Tibial nerve (tissue), 3 donors: Measurements from ENCODE around the gene CAPN1.

Source experiments
- POLR2A ChIP-seq, 2 donors: fragments of 450-650 bp; IDR thresholded peaks; one replicate each; pipeline ENCODE4 v1.6.1; 2017; ENCODE audit warnings: antibody characterized with exemption in 2 of 2, mild to moderate bottlenecking in 2 of 2, moderate library complexity in 2 of 2
- TF ChIP-seq, protein P1 (sequence below), 5 experiments: fragments of 200-600 bp in 3 of 5; fragments of 450-650 bp in 2 of 5; sonication (generic) in 3 of 5; IDR thresholded peaks; one replicate each; pipeline ENCODE4 v1.5.1; 2016 to 2019; ENCODE audit warnings: antibody characterized with exemption in 5 of 5, mild to moderate bottlenecking in 3 of 5, moderate library complexity in 2 of 5

- TF ChIP-seq, protein P1, sequence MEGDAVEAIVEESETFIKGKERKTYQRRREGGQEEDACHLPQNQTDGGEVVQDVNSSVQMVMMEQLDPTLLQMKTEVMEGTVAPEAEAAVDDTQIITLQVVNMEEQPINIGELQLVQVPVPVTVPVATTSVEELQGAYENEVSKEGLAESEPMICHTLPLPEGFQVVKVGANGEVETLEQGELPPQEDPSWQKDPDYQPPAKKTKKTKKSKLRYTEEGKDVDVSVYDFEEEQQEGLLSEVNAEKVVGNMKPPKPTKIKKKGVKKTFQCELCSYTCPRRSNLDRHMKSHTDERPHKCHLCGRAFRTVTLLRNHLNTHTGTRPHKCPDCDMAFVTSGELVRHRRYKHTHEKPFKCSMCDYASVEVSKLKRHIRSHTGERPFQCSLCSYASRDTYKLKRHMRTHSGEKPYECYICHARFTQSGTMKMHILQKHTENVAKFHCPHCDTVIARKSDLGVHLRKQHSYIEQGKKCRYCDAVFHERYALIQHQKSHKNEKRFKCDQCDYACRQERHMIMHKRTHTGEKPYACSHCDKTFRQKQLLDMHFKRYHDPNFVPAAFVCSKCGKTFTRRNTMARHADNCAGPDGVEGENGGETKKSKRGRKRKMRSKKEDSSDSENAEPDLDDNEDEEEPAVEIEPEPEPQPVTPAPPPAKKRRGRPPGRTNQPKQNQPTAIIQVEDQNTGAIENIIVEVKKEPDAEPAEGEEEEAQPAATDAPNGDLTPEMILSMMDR (IDR thresholded peaks at IDR 0.05): no peak
- TF ChIP-seq POLR2A (IDR thresholded peaks at IDR 0.05): no peak
These were observed 32.6 kb downstream of the CAPN1 start for GRCh38 chr11:65214212-65214845.
